Neutrophil (primary cell): ENCODE data around the gene ZNF783.

Source experiments
- H3K27ac ChIP-seq: fragments of 200-600 bp; sonication (generic); 2 replicates; pipeline ENCODE4 v1.5.1; 2016; ENCODE audit warnings: mild to moderate bottlenecking, moderate library complexity
- H3K27me3 ChIP-seq: fragments of 200-600 bp; sonication (generic); 2 replicates; pipeline ENCODE4 v1.6.0; 2016; ENCODE audit warnings: mild to moderate bottlenecking
- H3K36me3 ChIP-seq: fragments of 200-600 bp; sonication (generic); 2 replicates; pipeline ENCODE4 v1.5.1; 2017
- H3K4me1 ChIP-seq, 2 experiments: fragments of 200-600 bp in 1 of 2; sonication (generic) in 1 of 2; 1 replicate in 1 of 2; 2 replicates in 1 of 2; pipeline versions ENCODE4 v1.5.1 to v1.6.1; 2013 to 2016; ENCODE audit warnings: low read depth in 1 of 2, low read length in 1 of 2, mild to moderate bottlenecking in 1 of 2, moderate library complexity in 1 of 2; ENCODE audit not compliant: control insufficient read depth in 1 of 2, insufficient read depth in 1 of 2
- H3K4me3 ChIP-seq, 2 experiments: fragments of 200-600 bp in 1 of 2; sonication (generic) in 1 of 2; 1 replicate in 1 of 2; 2 replicates in 1 of 2; pipeline ENCODE4 v1.5.1; 2013 to 2016; ENCODE audit warnings: low read depth in 1 of 2, low read length in 1 of 2, mild to moderate bottlenecking in 1 of 2, moderate library complexity in 1 of 2
- H3K9me3 ChIP-seq: fragments of 200-600 bp; sonication (generic); 2 replicates; pipeline ENCODE4 v1.5.1; 2016
- TF ChIP-seq, protein P1 (sequence below): fragments of 200-600 bp; sonication (generic); IDR thresholded peaks from 2 replicates; pipeline ENCODE4 v1.5.1; 2016; ENCODE audit warnings: antibody characterized with exemption

The ZNF783 gene

DNA sequence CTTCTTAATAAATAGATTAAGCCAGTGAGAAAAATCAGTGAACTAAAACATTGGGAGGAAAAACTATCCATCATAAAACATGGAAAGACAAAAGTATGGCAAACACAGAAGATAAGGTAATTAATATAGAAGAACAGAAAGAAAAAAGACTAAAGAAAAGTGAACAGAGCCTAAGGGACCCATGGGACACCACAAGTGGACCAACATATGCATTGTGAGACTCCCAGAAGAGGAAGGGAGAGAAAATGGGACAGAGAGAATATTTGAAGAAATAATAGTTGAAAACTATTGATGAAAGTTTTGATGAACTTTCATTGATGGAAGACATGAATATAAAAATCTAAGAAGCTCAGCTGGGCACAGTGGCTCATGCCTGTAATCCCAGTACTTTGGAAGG lies 71.3 kb downstream of the ZNF783 start:
- H3K9me3 ChIP-seq: no peaks in the 10 kb centered on the region
- H3K27me3 ChIP-seq: no peaks in the 10 kb centered on the region
- no peaks in the 10 kb centered on the region for H3K4me1 ChIP-seq
- TF ChIP-seq, protein P1, sequence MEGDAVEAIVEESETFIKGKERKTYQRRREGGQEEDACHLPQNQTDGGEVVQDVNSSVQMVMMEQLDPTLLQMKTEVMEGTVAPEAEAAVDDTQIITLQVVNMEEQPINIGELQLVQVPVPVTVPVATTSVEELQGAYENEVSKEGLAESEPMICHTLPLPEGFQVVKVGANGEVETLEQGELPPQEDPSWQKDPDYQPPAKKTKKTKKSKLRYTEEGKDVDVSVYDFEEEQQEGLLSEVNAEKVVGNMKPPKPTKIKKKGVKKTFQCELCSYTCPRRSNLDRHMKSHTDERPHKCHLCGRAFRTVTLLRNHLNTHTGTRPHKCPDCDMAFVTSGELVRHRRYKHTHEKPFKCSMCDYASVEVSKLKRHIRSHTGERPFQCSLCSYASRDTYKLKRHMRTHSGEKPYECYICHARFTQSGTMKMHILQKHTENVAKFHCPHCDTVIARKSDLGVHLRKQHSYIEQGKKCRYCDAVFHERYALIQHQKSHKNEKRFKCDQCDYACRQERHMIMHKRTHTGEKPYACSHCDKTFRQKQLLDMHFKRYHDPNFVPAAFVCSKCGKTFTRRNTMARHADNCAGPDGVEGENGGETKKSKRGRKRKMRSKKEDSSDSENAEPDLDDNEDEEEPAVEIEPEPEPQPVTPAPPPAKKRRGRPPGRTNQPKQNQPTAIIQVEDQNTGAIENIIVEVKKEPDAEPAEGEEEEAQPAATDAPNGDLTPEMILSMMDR: no peak
- no peaks in the 10 kb centered on the region for H3K36me3 ChIP-seq
- H3K27ac ChIP-seq: no peak overlapping the region
- no peak overlapping the region for H3K4me3 ChIP-seq

DNA sequence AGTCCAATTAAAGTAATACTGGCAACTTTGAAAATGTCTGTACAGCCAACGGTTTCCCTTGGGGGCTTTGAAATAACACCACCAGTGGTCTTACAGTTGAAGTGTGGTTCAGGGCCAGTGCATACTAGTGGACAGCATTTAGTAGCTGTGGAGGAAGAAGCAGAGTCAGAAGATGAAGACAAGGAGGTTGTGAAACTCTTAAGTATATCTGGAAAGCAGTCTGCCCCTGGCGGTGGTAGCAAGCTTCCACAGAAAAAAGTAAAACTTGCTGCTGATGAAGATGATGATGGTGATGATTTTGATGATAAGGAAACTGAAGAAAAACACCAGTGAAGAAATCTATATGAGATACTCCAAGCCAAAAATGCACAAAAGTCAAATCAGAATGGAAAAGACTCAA lies 72.2 kb downstream of the ZNF783 start:
- Histone ChIP-seq H3K36me3 (no peaks in the 10 kb centered on the region), H3K27ac (no peak overlapping the region), H3K4me3 (no peak overlapping the region), H3K9me3 (no peaks in the 10 kb centered on the region), H3K27me3 (no peaks in the 10 kb centered on the region), H3K4me1 (no peaks in the 10 kb centered on the region)
- TF ChIP-seq, protein P1: no peak
